Panc1 (cell line): Measurements from ENCODE around the gene GSTO2. TPM values are rescaled to one million over a fixed set of nuclear protein-coding genes. Genes with fewer than 3 reads are reported as not detected.

Source experiments
- ATAC-seq: fragments of 200-7000 bp; cut with Tn5 transposase; 2 replicates; pipeline ENCODE4 v1.9.1; 2020; ENCODE audit warnings: mild to moderate bottlenecking, moderate library complexity
- BruUV-seq: library from RNA; stranded (reverse); fragments of 400-500 nt; replicated peaks from 2 replicates; lab custom pipeline; 2021; lab: Mats Ljungman, UMichigan
- CTCF ChIA-PET: fragments of 300-600 bp; sonication (Branson Sonifier 250); formaldehyde crosslinking; loops from one replicate; lab custom pipeline; 2022; ENCODE audit warnings: antibody characterized with exemption; lab: Charles Lee
- POLR2A ChIA-PET: fragments of 300-600 bp; sonication (Branson Sonifier 250); formaldehyde crosslinking; loops from one replicate; lab custom pipeline; 2022; ENCODE audit warnings: antibody characterized with exemption; lab: Charles Lee
- DNase-seq: peaks from one replicate; pipeline ENCODE4 v3.0.0-alpha.2; 2010; ENCODE audit warnings: low read depth, low spot score
- H3K27ac ChIP-seq: 2 replicates; pipeline ENCODE4 v1.5.1; 2011; ENCODE audit warnings: mild to moderate bottlenecking, low read length, inconsistent platforms
- H3K27me3 ChIP-seq: fragments of 200-500 bp; sonication (Bioruptor generic); 2 replicates; pipeline ENCODE4 v1.6.0; 2014; ENCODE audit warnings: low read length, inconsistent platforms; ENCODE audit not compliant: control insufficient read depth, insufficient read depth
- H3K36me3 ChIP-seq: fragments of 200-500 bp; sonication (Bioruptor generic); 2 replicates; pipeline ENCODE4 v1.5.1; 2014; ENCODE audit warnings: inconsistent platforms, mild to moderate bottlenecking, low read length, moderate library complexity; ENCODE audit not compliant: control insufficient read depth, insufficient read depth
- H3K4me1 ChIP-seq: 2 replicates; pipeline ENCODE4 v1.5.1; 2011; ENCODE audit warnings: inconsistent platforms, mild to moderate bottlenecking, low read length, moderate library complexity; ENCODE audit not compliant: control insufficient read depth, insufficient read depth
- H3K4me3 ChIP-seq, 2 experiments: 2 replicates each; pipeline ENCODE4 v1.5.1; 2011 to 2012; ENCODE audit warnings: low read depth in 2 of 2, low read length in 2 of 2, mild to moderate bottlenecking in 2 of 2, inconsistent platforms in 1 of 2, moderate library complexity in 1 of 2
- H3K9me3 ChIP-seq: fragments of 200-500 bp; sonication (Bioruptor generic); 2 replicates; pipeline ENCODE4 v1.5.1; 2014; ENCODE audit warnings: low read depth, mild to moderate bottlenecking, inconsistent platforms, low read length, moderate library complexity; ENCODE audit not compliant: control insufficient read depth, insufficient read depth
- CTCF ChIP-seq: fragments of 450-650 bp; IDR thresholded peaks from 2 replicates; pipeline ENCODE4 v1.5.1; 2017; ENCODE audit warnings: mild to moderate bottlenecking
- POLR2AphosphoS5 ChIP-seq: IDR thresholded peaks from 2 replicates; pipeline ENCODE4 v1.6.1; 2012; ENCODE audit warnings: mild to moderate bottlenecking, low read depth, low read length, moderate library complexity
- SIN3A ChIP-seq: IDR thresholded peaks from 2 replicates; pipeline ENCODE4 v1.6.1; 2012; ENCODE audit warnings: low read depth, mild to moderate bottlenecking, low read length, moderate library complexity, borderline replicate concordance; ENCODE audit not compliant: insufficient read depth
- TCF7L2 ChIP-seq: IDR thresholded peaks from 2 replicates; pipeline ENCODE4 v1.6.1; 2011; ENCODE audit warnings: mild to moderate bottlenecking, low read depth, low read length, inconsistent platforms
- in situ Hi-C: cut with HindIII; loops from 2 replicates; pipeline ENCODE4 v1.10.0; 2016; ENCODE audit warnings: low sequenced_read_pairs, low pct_unique_long_range_greater_than_20kb
- intact Hi-C: fragments of 100-400 bp; cut with micrococcal nuclease; formaldehyde crosslinking; loops from one replicate; pipeline ENCODE4 v1.10.0; 2022; ENCODE audit not compliant: unreplicated experiment
- total RNA-seq: library from RNA; stranded (reverse); gene quantifications from one replicate; pipeline ENCODE4 v1.2.1, GENCODE V29; 2021; ENCODE audit not compliant: unreplicated experiment
- TF ChIP-seq, protein P1 (sequence below), 2 experiments: IDR thresholded peaks; 2 replicates each; pipeline ENCODE4 v1.6.1; 2011 to 2012; ENCODE audit warnings: low read depth in 2 of 2, control low read depth in 1 of 2, low read length in 1 of 2, mild to moderate bottlenecking in 1 of 2, moderate library complexity in 1 of 2; ENCODE audit not compliant: insufficient read depth in 1 of 2

The GSTO2 gene
- total RNA-seq, 1 experiment from 2014 or later: 28.5 TPM

- in situ Hi-C loops (no loop called here), intact Hi-C loops (no loop called here)
- BruUV-seq: no TSS peak
- peaks cover 9% of the 10 kb centered on the region for H3K4me1 ChIP-seq
- H3K27me3 ChIP-seq: no peaks in the 10 kb centered on the region
- CTCF ChIA-PET: no interaction called here
- ATAC-seq (no peak), DNase-seq (no peak)
- H3K27ac ChIP-seq: no peak overlapping the region
- TF ChIP-seq CTCF: no peak
- TF ChIP-seq TCF7L2: no peak
- TF ChIP-seq SIN3A: no peak
- TF ChIP-seq POLR2AphosphoS5: no peak
- TF ChIP-seq, protein P1, sequence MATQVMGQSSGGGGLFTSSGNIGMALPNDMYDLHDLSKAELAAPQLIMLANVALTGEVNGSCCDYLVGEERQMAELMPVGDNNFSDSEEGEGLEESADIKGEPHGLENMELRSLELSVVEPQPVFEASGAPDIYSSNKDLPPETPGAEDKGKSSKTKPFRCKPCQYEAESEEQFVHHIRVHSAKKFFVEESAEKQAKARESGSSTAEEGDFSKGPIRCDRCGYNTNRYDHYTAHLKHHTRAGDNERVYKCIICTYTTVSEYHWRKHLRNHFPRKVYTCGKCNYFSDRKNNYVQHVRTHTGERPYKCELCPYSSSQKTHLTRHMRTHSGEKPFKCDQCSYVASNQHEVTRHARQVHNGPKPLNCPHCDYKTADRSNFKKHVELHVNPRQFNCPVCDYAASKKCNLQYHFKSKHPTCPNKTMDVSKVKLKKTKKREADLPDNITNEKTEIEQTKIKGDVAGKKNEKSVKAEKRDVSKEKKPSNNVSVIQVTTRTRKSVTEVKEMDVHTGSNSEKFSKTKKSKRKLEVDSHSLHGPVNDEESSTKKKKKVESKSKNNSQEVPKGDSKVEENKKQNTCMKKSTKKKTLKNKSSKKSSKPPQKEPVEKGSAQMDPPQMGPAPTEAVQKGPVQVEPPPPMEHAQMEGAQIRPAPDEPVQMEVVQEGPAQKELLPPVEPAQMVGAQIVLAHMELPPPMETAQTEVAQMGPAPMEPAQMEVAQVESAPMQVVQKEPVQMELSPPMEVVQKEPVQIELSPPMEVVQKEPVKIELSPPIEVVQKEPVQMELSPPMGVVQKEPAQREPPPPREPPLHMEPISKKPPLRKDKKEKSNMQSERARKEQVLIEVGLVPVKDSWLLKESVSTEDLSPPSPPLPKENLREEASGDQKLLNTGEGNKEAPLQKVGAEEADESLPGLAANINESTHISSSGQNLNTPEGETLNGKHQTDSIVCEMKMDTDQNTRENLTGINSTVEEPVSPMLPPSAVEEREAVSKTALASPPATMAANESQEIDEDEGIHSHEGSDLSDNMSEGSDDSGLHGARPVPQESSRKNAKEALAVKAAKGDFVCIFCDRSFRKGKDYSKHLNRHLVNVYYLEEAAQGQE (IDR thresholded peaks at IDR 0.05; ENCODE audit: insufficient read depth in 1 of 2, low read depth in 2 of 2, low read length in 1 of 2): no peak
- POLR2A ChIA-PET: no interaction called here
- no peak overlapping the region for H3K4me3 ChIP-seq
- no peaks in the 10 kb centered on the region; the same call in 1 of the 2 replicates for H3K36me3 ChIP-seq
- no peaks in the 10 kb centered on the region for H3K9me3 ChIP-seq
These were observed 8.8 kb downstream of the GSTO2 start for GRCh38 chr10:104277785-104278184.

DNA sequence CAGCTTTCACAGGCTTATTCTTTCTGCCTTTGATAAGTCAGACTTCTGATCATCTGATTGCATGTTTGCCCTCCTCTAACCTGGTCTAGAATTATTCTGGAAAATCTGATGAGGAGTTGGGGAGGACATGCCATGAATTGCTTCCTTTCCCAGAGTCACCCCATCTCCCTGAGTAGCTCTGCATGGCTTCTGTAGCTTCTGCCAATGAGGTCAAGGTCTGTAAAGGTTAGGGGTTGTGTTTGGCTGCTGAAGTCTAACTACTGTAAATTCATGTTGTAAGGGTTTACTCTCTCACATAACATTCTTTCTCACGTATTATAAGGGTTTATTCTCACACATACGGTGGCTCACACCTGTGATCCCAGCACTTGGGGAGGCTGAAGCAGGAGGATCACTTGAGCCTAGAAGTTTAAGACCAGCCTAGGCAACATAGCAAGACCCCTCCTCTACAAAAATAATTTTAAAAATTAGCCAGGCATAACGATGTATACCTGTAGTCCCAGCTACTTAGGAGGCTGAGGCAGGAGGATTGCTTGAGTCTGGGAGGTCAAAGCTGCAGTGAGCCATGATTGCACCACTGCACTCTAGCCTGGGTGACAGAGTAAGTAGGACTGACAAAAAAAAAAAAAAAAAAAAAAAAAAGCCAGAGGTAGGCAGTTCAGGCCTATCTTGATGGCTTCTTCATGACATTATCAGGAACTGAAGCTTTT lies 10.7 kb downstream of the GSTO2 start:
- no peaks in the 10 kb centered on the region for H3K9me3 ChIP-seq
- BruUV-seq: no TSS peak
- DNase-seq (no peak), ATAC-seq (no peak)
- H3K4me1 ChIP-seq: peaks cover 6% of the 10 kb centered on the region
- H3K4me3 ChIP-seq: no peak overlapping the region
- ChIA-PET CTCF (no interaction called here), POLR2A (interaction anchor here (0.5 kb wide), 1 partner anchor 24 kb away, joined by 3 read pairs; no protein-coding TSS in a partner anchor)
- no peak overlapping the region for H3K27ac ChIP-seq
- H3K27me3 ChIP-seq: no peaks in the 10 kb centered on the region
- TF ChIP-seq TCF7L2: no peak
- no peak for TF ChIP-seq CTCF
- TF ChIP-seq, protein P1 (IDR thresholded peaks at IDR 0.05; ENCODE audit: insufficient read depth in 1 of 2, low read depth in 2 of 2, low read length in 1 of 2): no peak
- TF ChIP-seq SIN3A: no peak
- no peak for TF ChIP-seq POLR2AphosphoS5
- no peaks in the 10 kb centered on the region; the same call in 1 of the 2 replicates for H3K36me3 ChIP-seq
- intact Hi-C loops (no loop called here), in situ Hi-C loops (no loop called here)
